22Rv1 (cell line): ENCODE results near the gene MKKS.

Experiments
- CTCF ChIP-seq: fragments of 450-650 bp; IDR thresholded peaks from 2 replicates; pipeline ENCODE4 v1.5.1; 2017; ENCODE audit warnings: mild to moderate bottlenecking
- ZFX ChIP-seq: fragments of 450-650 bp; IDR thresholded peaks from 2 replicates; pipeline ENCODE4 v1.6.1; 2017; ENCODE audit warnings: antibody characterized with exemption, borderline replicate concordance

GRCh38 chr20:10476319-10476724 is 42.3 kb upstream of the MKKS start:
- TF ChIP-seq CTCF = no peak
- TF ChIP-seq ZFX = no peak
